ENCODE data around the gene CRACR2A. TPM values are rescaled to one million over a fixed set of nuclear protein-coding genes. Genes with fewer than 3 reads are reported as not detected.

The CRACR2A gene
- total and polyA plus RNA-seq, 5 donors from 2014 or later = 8.2 to 42.9 (median 12.0) TPM

GRCh38 chr12:3790642-3791041 lies 37.7 kb upstream of the CRACR2A start:
- H3K36me3 ChIP-seq (ENCODE audit: control insufficient read depth, insufficient read depth, low read length) = no peaks in the 10 kb centered on the region
- Mint-ChIP-seq H3K27me3 (peaks cover 6% of the 10 kb centered on the region), H3K4me3 (no peak overlapping the region), H3K27ac (no peak overlapping the region), H3K4me1 (no peaks in the 10 kb centered on the region), H3K9me3 (peaks cover 0 to 8% (median 2%) of the 10 kb centered on the region in 7 donors), H3K36me3 (peaks cover 26% of the 10 kb centered on the region)
- H3K27ac ChIP-seq (ENCODE audit: insufficient read depth, low read length, poor library complexity, severe bottlenecking) = no peak overlapping the region
- no peaks in the 10 kb centered on the region for H3K4me1 ChIP-seq (ENCODE audit: control insufficient read depth, insufficient read depth, low read length, poor library complexity, severe bottlenecking)
- H3K27me3 ChIP-seq (ENCODE audit: control insufficient read depth, insufficient read depth, low read length) = no peaks in the 10 kb centered on the region
- DNase-seq (no peak), ATAC-seq (ENCODE audit: low read depth in 2 of 2) (no peak)
- H3K4me3 ChIP-seq (ENCODE audit: low read depth, low read length) = no peak overlapping the region
- peaks cover 0 to 3% of the 10 kb centered on the region in 2 experiments for H3K9me3 ChIP-seq (ENCODE audit: control insufficient read depth in 2 of 2, low read length in 2 of 2)

- no peak for DNase-seq
- Histone ChIP-seq H3K27ac (ENCODE audit: insufficient read depth, low read length, poor library complexity, severe bottlenecking) (no peak overlapping the region), H3K27me3 (ENCODE audit: control insufficient read depth, insufficient read depth, low read length) (no peaks in the 10 kb centered on the region), H3K9me3 (ENCODE audit: control insufficient read depth in 2 of 2, low read length in 2 of 2) (peaks cover 0 to 3% of the 10 kb centered on the region in 2 experiments), H3K4me1 (ENCODE audit: control insufficient read depth, insufficient read depth, low read length, poor library complexity, severe bottlenecking) (no peaks in the 10 kb centered on the region), H3K4me3 (ENCODE audit: low read depth, low read length) (no peak overlapping the region), H3K36me3 (ENCODE audit: control insufficient read depth, insufficient read depth, low read length) (no peaks in the 10 kb centered on the region)
- Mint-ChIP-seq H3K36me3 (peaks cover 26% of the 10 kb centered on the region), H3K27ac (peak overlapping the region in 1 of 3 donors; percentile 17), H3K4me1 (no peaks in the 10 kb centered on the region), H3K27me3 (peaks cover 6% of the 10 kb centered on the region), H3K9me3 (peaks cover 0 to 8% (median 2%) of the 10 kb centered on the region in 7 donors), H3K4me3 (no peak overlapping the region)
- ATAC-seq (ENCODE audit: low read depth in 2 of 2) = no peak
Observed at GRCh38 chr12:3789838-3790237, 36.9 kb upstream of the CRACR2A start.

GRCh38 chr12:3777206-3777809 lies 24.4 kb upstream of the CRACR2A start:
- Mint-ChIP-seq H3K27ac (no peak overlapping the region), H3K27me3 (peaks cover 2% of the 10 kb centered on the region), H3K9me3 (no peaks in the 10 kb centered on the region), H3K4me3 (no peak overlapping the region), H3K36me3 (no peaks in the 10 kb centered on the region), H3K4me1 (peaks cover 3 to 9% (median 5%) of the 10 kb centered on the region in 4 donors)
- Histone ChIP-seq H3K36me3 (ENCODE audit: control insufficient read depth, insufficient read depth, low read length) (no peaks in the 10 kb centered on the region), H3K4me3 (ENCODE audit: low read depth, low read length) (no peak overlapping the region), H3K27ac (ENCODE audit: insufficient read depth, low read length, poor library complexity, severe bottlenecking) (no peak overlapping the region), H3K27me3 (ENCODE audit: control insufficient read depth, insufficient read depth, low read length) (no peaks in the 10 kb centered on the region), H3K4me1 (ENCODE audit: control insufficient read depth, insufficient read depth, low read length, poor library complexity, severe bottlenecking) (no peaks in the 10 kb centered on the region), H3K9me3 (ENCODE audit: control insufficient read depth in 2 of 2, low read length in 2 of 2) (no peaks in the 10 kb centered on the region)
- ATAC-seq (ENCODE audit: low read depth in 2 of 2) (peak in 1 of 2 donors; percentile 48), DNase-seq (peak in 2 of 3 donors; percentile 36 to 62)

GRCh38 chr12:3775385-3776035 lies 22.6 kb upstream of the CRACR2A start:
- peaks cover 6 to 12% (median 11%) of the 10 kb centered on the region in 4 donors for H3K4me1 Mint-ChIP-seq
- no peak overlapping the region for H3K27ac Mint-ChIP-seq
- Histone ChIP-seq H3K27me3 (ENCODE audit: control insufficient read depth, insufficient read depth, low read length) (no peaks in the 10 kb centered on the region), H3K36me3 (ENCODE audit: control insufficient read depth, insufficient read depth, low read length) (no peaks in the 10 kb centered on the region), H3K4me1 (ENCODE audit: control insufficient read depth, insufficient read depth, low read length, poor library complexity, severe bottlenecking) (no peaks in the 10 kb centered on the region), H3K27ac (ENCODE audit: insufficient read depth, low read length, poor library complexity, severe bottlenecking) (no peak overlapping the region), H3K9me3 (ENCODE audit: control insufficient read depth in 2 of 2, low read length in 2 of 2) (no peaks in the 10 kb centered on the region), H3K4me3 (ENCODE audit: low read depth, low read length) (no peak overlapping the region)
- H3K4me3 Mint-ChIP-seq = no peak overlapping the region
- no peak for ATAC-seq (ENCODE audit: low read depth in 2 of 2)
- no peaks in the 10 kb centered on the region for H3K27me3 Mint-ChIP-seq
- no peak for DNase-seq
- no peaks in the 10 kb centered on the region for H3K9me3 Mint-ChIP-seq
- no peaks in the 10 kb centered on the region for H3K36me3 Mint-ChIP-seq

GRCh38 chr12:3772380-3772779 lies 19.5 kb upstream of the CRACR2A start:
- H3K27ac ChIP-seq (ENCODE audit: insufficient read depth, low read length, poor library complexity, severe bottlenecking) = no peak overlapping the region
- no peaks in the 10 kb centered on the region for H3K36me3 ChIP-seq (ENCODE audit: control insufficient read depth, insufficient read depth, low read length)
- Mint-ChIP-seq H3K9me3 (no peaks in the 10 kb centered on the region), H3K36me3 (no peaks in the 10 kb centered on the region), H3K27me3 (no peaks in the 10 kb centered on the region), H3K4me3 (peak overlapping the region in 1 of 4 donors; percentile 28), H3K4me1 (peaks cover 6 to 12% (median 11%) of the 10 kb centered on the region in 4 donors), H3K27ac (peak overlapping the region in 2 of 3 donors; percentile 5 to 43)
- no peaks in the 10 kb centered on the region for H3K27me3 ChIP-seq (ENCODE audit: control insufficient read depth, insufficient read depth, low read length)
- DNase-seq (peak in 2 of 3 donors; percentile 27 to 59), ATAC-seq (ENCODE audit: low read depth in 2 of 2) (peak in 1 of 2 donors; percentile 52)
- H3K4me1 ChIP-seq (ENCODE audit: control insufficient read depth, insufficient read depth, low read length, poor library complexity, severe bottlenecking) = no peaks in the 10 kb centered on the region
- H3K4me3 ChIP-seq (ENCODE audit: low read depth, low read length) = peak overlapping the region; percentile 2
- H3K9me3 ChIP-seq (ENCODE audit: control insufficient read depth in 2 of 2, low read length in 2 of 2) = no peaks in the 10 kb centered on the region

- Histone ChIP-seq H3K4me1 (ENCODE audit: control insufficient read depth, insufficient read depth, low read length, poor library complexity, severe bottlenecking) (no peaks in the 10 kb centered on the region), H3K27ac (ENCODE audit: insufficient read depth, low read length, poor library complexity, severe bottlenecking) (no peak overlapping the region), H3K9me3 (ENCODE audit: control insufficient read depth in 2 of 2, low read length in 2 of 2) (no peaks in the 10 kb centered on the region), H3K36me3 (ENCODE audit: control insufficient read depth, insufficient read depth, low read length) (no peaks in the 10 kb centered on the region), H3K4me3 (ENCODE audit: low read depth, low read length) (peak overlapping the region; percentile 2), H3K27me3 (ENCODE audit: control insufficient read depth, insufficient read depth, low read length) (no peaks in the 10 kb centered on the region)
- ATAC-seq (ENCODE audit: low read depth in 2 of 2) (no peak), DNase-seq (no peak)
- no peaks in the 10 kb centered on the region for H3K9me3 Mint-ChIP-seq
- no peaks in the 10 kb centered on the region for H3K27me3 Mint-ChIP-seq
- H3K36me3 Mint-ChIP-seq = no peaks in the 10 kb centered on the region
- no peak overlapping the region for H3K4me3 Mint-ChIP-seq
- no peak overlapping the region for H3K27ac Mint-ChIP-seq
- peaks cover 6 to 12% (median 11%) of the 10 kb centered on the region in 4 donors for H3K4me1 Mint-ChIP-seq
Observed at GRCh38 chr12:3771853-3772252, 18.9 kb upstream of the CRACR2A start.

- no peak overlapping the region for H3K4me3 Mint-ChIP-seq
- no peaks in the 10 kb centered on the region for H3K9me3 Mint-ChIP-seq
- no peaks in the 10 kb centered on the region for H3K36me3 Mint-ChIP-seq
- H3K27me3 Mint-ChIP-seq = no peaks in the 10 kb centered on the region
- H3K27me3 ChIP-seq (ENCODE audit: control insufficient read depth, insufficient read depth, low read length) = no peaks in the 10 kb centered on the region
- no peaks in the 10 kb centered on the region for H3K4me1 ChIP-seq (ENCODE audit: control insufficient read depth, insufficient read depth, low read length, poor library complexity, severe bottlenecking)
- H3K27ac Mint-ChIP-seq = peak overlapping the region in 1 of 3 donors; percentile 36
- H3K4me1 Mint-ChIP-seq = peaks cover 6 to 12% (median 11%) of the 10 kb centered on the region in 4 donors
- ATAC-seq (ENCODE audit: low read depth in 2 of 2) (no peak), DNase-seq (no peak)
- no peaks in the 10 kb centered on the region for H3K36me3 ChIP-seq (ENCODE audit: control insufficient read depth, insufficient read depth, low read length)
- H3K4me3 ChIP-seq (ENCODE audit: low read depth, low read length) = no peak overlapping the region
- H3K27ac ChIP-seq (ENCODE audit: insufficient read depth, low read length, poor library complexity, severe bottlenecking) = no peak overlapping the region
- no peaks in the 10 kb centered on the region for H3K9me3 ChIP-seq (ENCODE audit: control insufficient read depth in 2 of 2, low read length in 2 of 2)
Observed at GRCh38 chr12:3770891-3771290, 18.0 kb upstream of the CRACR2A start.

All from CD4-positive, CD25-positive, alpha-beta regulatory T cell (primary cell).